Right lobe of liver (tissue), 6 donors: ENCODE measurements around the gene CCDC85C. TPM values are rescaled to one million over a fixed set of nuclear protein-coding genes. Genes with fewer than 3 reads are reported as not detected.

Experiments
- ATAC-seq, 4 donors: fragments of 200-7000 bp; cut with Tn5 transposase; one replicate each; pipeline ENCODE4 v1.9.1; 2020; ENCODE audit warnings: mild to moderate bottlenecking in 4 of 4, moderate library complexity in 4 of 4
- DNase-seq, 3 donors: peaks; one replicate each; pipeline ENCODE4 v3.0.0-alpha.2; 2020
- H3K27ac ChIP-seq, 3 donors: fragments of 200-600 bp; one replicate each; pipeline ENCODE4 v1.8.0; 2022
- H3K27me3 ChIP-seq, 2 donors: fragments of 200-600 bp; one replicate each; pipeline ENCODE4 v1.8.0; 2022
- H3K36me3 ChIP-seq, 4 donors: fragments of 200-600 bp; sonication (generic) in 1 of 4; one replicate each; pipeline versions ENCODE4 v1.5.1 to v1.8.0; 2017 to 2022; ENCODE audit warnings: control low read depth in 1 of 4
- H3K4me1 ChIP-seq, 4 donors: fragments of 200-600 bp; sonication (generic) in 1 of 4; one replicate each; pipeline versions ENCODE4 v1.5.1 to v1.8.0; 2017 to 2022; ENCODE audit warnings: control low read depth in 1 of 4
- H3K4me3 ChIP-seq, 3 donors: fragments of 200-600 bp; one replicate each; pipeline ENCODE4 v1.8.0; 2022
- H3K9me3 ChIP-seq, 4 donors: fragments of 200-600 bp; sonication (generic) in 1 of 4; one replicate each; pipeline versions ENCODE4 v1.5.1 to v1.8.0; 2017 to 2022; ENCODE audit warnings: control low read depth in 1 of 4
- POLR2A ChIP-seq: fragments of 450-650 bp; IDR thresholded peaks from one replicate; pipeline ENCODE4 v1.6.1; 2017; ENCODE audit warnings: antibody characterized with exemption, mild to moderate bottlenecking
- WGBS: methylation state at CpG from one replicate; pipeline ENCODE4 v1.1.6; 2018; ENCODE audit warnings: low coverage, low lambda C conversion rate; ENCODE audit not compliant: insufficient coverage; ENCODE audit errors: missing lambda C conversion rate; 5-methylcytosine and 5-hydroxymethylcytosine counted together
- intact Hi-C, 2 donors: fragments of 100-400 bp; cut with DNase I; formaldehyde crosslinking; loops; one replicate each; pipeline versions ENCODE4 v1.11.2 to v1.14.1; 2022
- total RNA-seq, 6 experiments: library from RNA; depleted of rRNA in 2 of 6; stranded (reverse); fragments of >200 nt in 2 of 6; fragmentation: NEBNext Ultra II Directional in 3 of 6; extraction: Animal tissue kit (Norgen Biotek cat#: 25700) in 3 of 6; gene quantifications; one replicate each; pipeline versions ENCODE4 v1.1.0 to v1.2.4, GENCODE V29; 2016 to 2023
- TF ChIP-seq, protein P1 (sequence below), 4 donors: fragments of 200-600 bp in 3 of 4; fragments of 450-650 bp in 1 of 4; IDR thresholded peaks; one replicate each; pipeline versions ENCODE4 v1.5.1 to v1.8.0; 2016 to 2022; ENCODE audit warnings: antibody characterized with exemption in 4 of 4, mild to moderate bottlenecking in 2 of 4
- donor health status: DM: no; HTN: yes; CAD: no.
- donor health status: DM: no; HTN: no; CAD: no.
- donor health status: DM: no; HTN: no; CAD: no.
- donor health status: DM: no; HTN: yes; CAD: no.
- donor health status: DM: no; HTN: yes; CAD: no.

Gene CCDC85C
- total RNA-seq, 6 experiments from 2014 or later: 13.6 to 32.8 (median 21.8) TPM

DNA sequence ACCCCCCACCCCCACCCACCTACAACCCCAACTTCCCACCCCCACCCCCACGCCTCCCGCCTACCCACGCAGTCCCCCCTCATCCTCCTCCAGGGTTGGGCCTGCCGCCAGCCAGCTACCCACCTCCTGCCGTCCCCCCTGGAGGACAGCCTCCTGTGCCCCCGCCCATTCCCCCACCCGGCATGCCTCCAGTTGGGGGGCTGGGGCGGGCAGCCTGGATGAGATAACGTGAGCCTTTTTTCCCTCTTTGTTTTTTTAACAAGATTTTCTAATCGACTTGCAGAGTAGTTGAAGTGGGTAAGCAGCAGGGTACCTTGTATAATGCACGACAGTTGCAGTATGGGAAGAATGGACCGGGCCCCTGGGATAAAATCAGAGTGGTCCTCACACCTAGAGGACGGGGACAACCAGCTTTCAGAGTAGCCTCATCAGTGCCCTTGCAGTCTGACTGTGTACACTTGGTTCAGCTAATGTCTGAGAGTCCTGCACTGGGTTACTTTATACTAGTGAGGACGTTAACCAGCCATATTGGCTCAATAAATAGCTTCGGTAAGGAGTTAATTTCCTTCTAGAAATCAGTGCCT lies 93.4 kb downstream of the CCDC85C start:
- TF ChIP-seq, protein P1, sequence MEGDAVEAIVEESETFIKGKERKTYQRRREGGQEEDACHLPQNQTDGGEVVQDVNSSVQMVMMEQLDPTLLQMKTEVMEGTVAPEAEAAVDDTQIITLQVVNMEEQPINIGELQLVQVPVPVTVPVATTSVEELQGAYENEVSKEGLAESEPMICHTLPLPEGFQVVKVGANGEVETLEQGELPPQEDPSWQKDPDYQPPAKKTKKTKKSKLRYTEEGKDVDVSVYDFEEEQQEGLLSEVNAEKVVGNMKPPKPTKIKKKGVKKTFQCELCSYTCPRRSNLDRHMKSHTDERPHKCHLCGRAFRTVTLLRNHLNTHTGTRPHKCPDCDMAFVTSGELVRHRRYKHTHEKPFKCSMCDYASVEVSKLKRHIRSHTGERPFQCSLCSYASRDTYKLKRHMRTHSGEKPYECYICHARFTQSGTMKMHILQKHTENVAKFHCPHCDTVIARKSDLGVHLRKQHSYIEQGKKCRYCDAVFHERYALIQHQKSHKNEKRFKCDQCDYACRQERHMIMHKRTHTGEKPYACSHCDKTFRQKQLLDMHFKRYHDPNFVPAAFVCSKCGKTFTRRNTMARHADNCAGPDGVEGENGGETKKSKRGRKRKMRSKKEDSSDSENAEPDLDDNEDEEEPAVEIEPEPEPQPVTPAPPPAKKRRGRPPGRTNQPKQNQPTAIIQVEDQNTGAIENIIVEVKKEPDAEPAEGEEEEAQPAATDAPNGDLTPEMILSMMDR (IDR thresholded peaks at IDR 0.05): no peak
- TF ChIP-seq POLR2A: no peak
- H3K27me3 ChIP-seq: no peaks in the 10 kb centered on the region
- no peak overlapping the region for H3K27ac ChIP-seq
- H3K4me3 ChIP-seq: no peak overlapping the region
- no peaks in the 10 kb centered on the region for H3K9me3 ChIP-seq
- peaks cover 0 to 42% (median 7%) of the 10 kb centered on the region in 4 donors for H3K36me3 ChIP-seq
- intact Hi-C loops: no loop called here
- H3K4me1 ChIP-seq: peaks cover 0 to 10% (median 3%) of the 10 kb centered on the region in 4 donors
- no peak for ATAC-seq
- no peak for DNase-seq
- WGBS: 76% methylated on average over 14 of the region's 15 CpGs

DNA sequence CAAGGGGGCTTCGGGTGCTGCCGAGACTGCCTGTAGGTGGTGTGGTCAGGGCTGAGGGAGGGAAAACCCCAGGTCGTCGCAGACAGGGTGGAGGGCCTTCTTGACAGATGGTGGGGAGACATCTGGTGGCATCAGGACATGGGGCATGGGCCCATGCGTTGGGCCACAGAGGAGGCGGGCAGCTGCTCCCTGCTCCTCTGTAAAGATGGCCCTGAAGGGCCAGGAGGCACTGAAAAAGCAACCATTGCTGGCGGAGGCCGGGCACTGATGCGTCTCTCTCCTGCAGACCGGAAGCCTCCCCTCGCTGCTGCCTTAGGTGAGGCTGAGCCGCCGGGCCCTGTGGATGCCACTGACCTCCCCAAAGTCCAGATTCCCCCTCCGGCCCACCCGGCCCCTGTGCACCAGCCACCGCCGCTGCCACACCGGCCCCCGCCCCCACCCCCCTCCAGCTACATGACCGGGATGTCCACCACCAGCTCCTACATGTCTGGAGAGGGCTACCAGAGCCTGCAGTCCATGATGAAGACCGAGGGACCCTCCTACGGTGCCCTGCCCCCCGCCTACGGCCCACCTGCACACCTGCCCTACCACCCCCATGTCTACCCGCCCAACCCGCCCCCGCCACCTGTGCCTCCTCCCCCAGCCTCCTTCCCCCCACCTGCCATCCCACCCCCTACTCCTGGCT lies 94.0 kb downstream of the CCDC85C start:
- DNase-seq: no peak
- H3K4me3 ChIP-seq: no peak overlapping the region
- no peaks in the 10 kb centered on the region for H3K27me3 ChIP-seq
- ATAC-seq: no peak
- no peaks in the 10 kb centered on the region for H3K9me3 ChIP-seq
- 100% methylated on average over 4 of the region's 27 CpGs for WGBS
- TF ChIP-seq, protein P1 (IDR thresholded peaks at IDR 0.05): no peak
- no peak for TF ChIP-seq POLR2A
- no peak overlapping the region for H3K27ac ChIP-seq
- intact Hi-C loops: no loop called here
- peaks cover 0 to 42% (median 9%) of the 10 kb centered on the region in 4 donors for H3K36me3 ChIP-seq
- H3K4me1 ChIP-seq: peaks cover 0 to 10% (median 3%) of the 10 kb centered on the region in 4 donors

DNA sequence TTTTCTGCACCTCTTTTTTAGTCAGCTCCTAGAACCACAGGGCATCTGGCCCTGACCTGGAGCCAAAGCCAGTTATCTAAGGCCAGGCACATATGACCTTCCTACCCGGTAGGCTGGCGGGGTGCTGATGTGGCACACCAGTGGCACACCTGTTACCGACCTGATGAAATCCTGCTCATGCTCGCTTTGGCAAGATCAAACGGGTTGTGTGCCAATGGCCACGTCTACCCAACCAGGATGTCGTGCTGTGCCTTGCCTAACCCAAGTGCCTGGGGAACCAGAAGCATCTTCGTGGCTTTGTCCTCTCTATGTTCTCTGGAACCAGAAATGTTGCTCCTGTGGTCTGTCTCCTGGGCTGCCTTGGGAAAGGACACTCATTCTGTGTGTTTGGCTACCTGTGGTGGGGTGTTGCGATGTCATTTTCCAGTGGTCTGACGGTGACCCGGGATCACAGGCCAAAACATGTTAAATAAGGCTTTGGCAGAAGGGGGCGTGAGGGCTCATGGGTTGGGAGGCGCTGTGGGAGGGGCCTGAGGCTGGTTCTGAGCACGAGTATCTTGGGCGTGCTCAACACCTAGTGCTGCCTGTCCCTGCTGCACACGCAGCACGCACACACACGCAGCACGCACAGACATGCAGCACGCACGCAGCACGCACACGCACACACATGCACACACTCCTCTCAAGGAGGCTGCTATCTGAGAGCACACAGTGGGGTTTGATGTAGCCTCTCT lies 94.9 kb downstream of the CCDC85C start:
- ATAC-seq (peak; percentile 79 to 92 (median 87)), DNase-seq (peak; percentile 80 to 92 (median 89))
- intact Hi-C loops: no loop called here
- H3K9me3 ChIP-seq: no peaks in the 10 kb centered on the region
- no peaks in the 10 kb centered on the region for H3K27me3 ChIP-seq
- H3K36me3 ChIP-seq: peaks cover 0 to 38% (median 9%) of the 10 kb centered on the region in 4 donors
- H3K4me3 ChIP-seq: no peak overlapping the region
- TF ChIP-seq POLR2A: no peak
- TF ChIP-seq, protein P1 (IDR thresholded peaks at IDR 0.05): no peak
- H3K27ac ChIP-seq: peak overlapping the region in 2 of 3 donors; percentile 34 to 53
- H3K4me1 ChIP-seq: peaks cover 0 to 10% (median 3%) of the 10 kb centered on the region in 4 donors
- 55% methylated on average over 15 of the region's 23 CpGs for WGBS

DNA sequence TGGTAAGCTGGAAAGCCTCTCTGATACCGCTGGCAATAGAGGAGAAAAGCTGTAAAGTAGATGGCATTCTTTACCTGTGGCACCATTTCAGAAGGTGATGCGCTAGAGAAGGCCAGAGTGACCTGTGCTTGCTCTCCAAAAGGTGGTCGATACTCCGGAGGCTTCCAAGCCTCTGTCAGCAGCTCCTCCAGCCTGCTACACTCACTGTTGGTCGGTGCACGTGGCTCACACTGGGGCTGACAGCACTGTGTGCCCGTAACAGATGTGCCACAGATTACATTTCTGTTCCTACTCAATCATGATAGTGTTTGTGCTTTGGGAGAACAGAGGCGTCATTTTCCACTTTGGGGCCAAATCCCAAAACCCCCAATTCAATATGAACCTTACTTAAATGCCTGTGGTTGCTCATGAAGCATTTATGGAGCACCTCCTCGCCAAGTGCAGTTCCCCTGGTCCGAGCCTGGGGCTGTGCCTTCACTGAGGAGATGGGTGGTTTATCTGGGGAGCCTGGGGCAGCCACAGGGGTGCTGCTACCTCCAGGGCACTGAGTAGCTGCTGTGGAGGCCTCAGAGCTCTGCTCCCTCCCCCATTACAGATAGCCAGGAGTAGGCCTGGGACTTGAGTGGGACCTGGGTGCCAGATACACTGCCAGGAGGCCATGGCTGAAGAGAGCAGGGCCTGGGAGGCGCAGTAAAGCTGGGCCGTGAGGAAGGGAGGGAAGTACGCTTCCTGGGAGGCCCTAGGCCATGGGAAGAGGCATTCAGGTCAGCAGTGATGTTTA lies 96.0 kb downstream of the CCDC85C start:
- ATAC-seq: peak; percentile 1 to 5 (median 4)
- intact Hi-C loops: no loop called here
- WGBS: 100% methylated on average over 6 of the region's 13 CpGs
- TF ChIP-seq, protein P1 (IDR thresholded peaks at IDR 0.05): no peak
- TF ChIP-seq POLR2A: no peak
- Histone ChIP-seq H3K36me3 (peaks cover 4 to 48% (median 12%) of the 10 kb centered on the region in 4 donors), H3K27ac (peak overlapping the region in 1 of 3 donors; percentile 53), H3K27me3 (no peaks in the 10 kb centered on the region), H3K4me1 (peaks cover 0 to 10% (median 3%) of the 10 kb centered on the region in 4 donors), H3K9me3 (no peaks in the 10 kb centered on the region), H3K4me3 (no peak overlapping the region)
- DNase-seq: no peak
